BLaER1 treated with 17β-estradiol and CSF1 and Interleukin-3, amounts not matched to agents 10 nM and 100 nM (cell line): ENCODE results near the gene AKIP1.
"Not testable (repeated sequence)": the region's sequence is repeated elsewhere in the genome, so short reads cannot be mapped to it uniquely, and the experiment has no call there.

Experiments used
- H3K27ac ChIP-seq, 11 experiments: shearing (Covaris generic); formaldehyde crosslinking; 2 replicates each; pipeline ENCODE4 v1.8.1; 2022
- H3K27me3 ChIP-seq, 11 experiments: shearing (Covaris generic); formaldehyde crosslinking; 2 replicates each; pipeline ENCODE4 v1.8.1; 2022
- H3K36me3 ChIP-seq, 11 experiments: shearing (Covaris generic); formaldehyde crosslinking; 2 replicates each; pipeline ENCODE4 v1.8.1; 2022
- H3K4me1 ChIP-seq, 10 experiments: shearing (Covaris generic); formaldehyde crosslinking; 2 replicates each; pipeline ENCODE4 v1.8.1; 2022
- H3K4me2 ChIP-seq, 11 experiments: shearing (Covaris generic); formaldehyde crosslinking; 2 replicates each; pipeline ENCODE4 v1.8.1; 2022
- H3K4me3 ChIP-seq, 10 experiments: shearing (Covaris generic); formaldehyde crosslinking; 2 replicates each; pipeline ENCODE4 v1.8.1; 2022
- H3K9ac ChIP-seq, 11 experiments: shearing (Covaris generic); formaldehyde crosslinking; 2 replicates each; pipeline ENCODE4 v1.8.1; 2022
- H3K9me3 ChIP-seq, 11 experiments: shearing (Covaris generic); formaldehyde crosslinking; replicated peaks in 1 of 11; 2 replicates each; pipeline ENCODE4 v1.8.1; 2022
- H4K20me1 ChIP-seq, 11 experiments: shearing (Covaris generic); formaldehyde crosslinking; 2 replicates each; pipeline ENCODE4 v1.8.1; 2022
- Cebpa-rat ChIP-seq, 11 experiments: shearing (Covaris generic); IDR thresholded peaks; 2 replicates each; pipeline ENCODE4 v1.8.1; 2022

The AKIP1 gene

DNA sequence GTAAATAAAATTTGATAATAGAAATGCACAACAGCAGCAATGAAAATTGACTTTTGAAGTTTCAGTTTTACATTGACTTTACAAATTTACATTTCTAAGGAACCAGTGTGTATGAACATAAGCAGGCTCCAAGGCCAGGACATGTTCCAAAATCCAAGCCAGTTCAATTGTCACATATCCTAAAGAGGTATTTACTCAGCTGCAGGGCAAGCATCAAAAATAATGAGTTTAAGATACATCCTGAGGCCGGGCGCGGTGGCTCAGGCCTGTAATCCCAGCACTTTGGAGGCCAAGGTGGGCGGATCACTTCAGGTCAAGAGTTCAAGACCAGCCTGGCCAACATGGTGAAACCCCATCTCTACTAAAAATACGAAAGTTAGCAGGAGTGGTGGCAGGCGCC is 39.0 kb upstream of the AKIP1 start:
- Histone ChIP-seq H3K4me1 (peaks cover 17 to 28% (median 25%) of the 10 kb centered on the region in 10 experiments), H3K4me3 (no peak overlapping the region), H3K27me3 (peaks cover 57 to 66% (median 61%) of the 10 kb centered on the region in 11 experiments), H3K36me3 (no peaks in the 10 kb centered on the region), H4K20me1 (peaks cover 0 to 7% (median 0%) of the 10 kb centered on the region in 11 experiments; a peak in 6 of 22 replicates), H3K9ac (no peak overlapping the region), H3K9me3 (no peaks in the 10 kb centered on the region; a peak in 1 of 22 replicates), H3K4me2 (no peak overlapping the region), H3K27ac (no peak overlapping the region)
- TF ChIP-seq Cebpa-rat (IDR thresholded peaks at IDR 0.05) = no peak

- Histone ChIP-seq H3K4me3 (peak overlapping the region in 3 of 10 experiments; percentile 4 to 27 (median 22); a peak in 4 of 20 replicates), H3K27me3 (peaks cover 41 to 48% (median 44%) of the 10 kb centered on the region in 11 experiments), H3K36me3 (no peaks in the 10 kb centered on the region), H4K20me1 (peaks cover 0 to 7% (median 0%) of the 10 kb centered on the region in 11 experiments; a peak in 6 of 22 replicates), H3K27ac (peak overlapping the region in 4 of 11 experiments; percentile 18 to 69 (median 36); a peak in 9 of 22 replicates), H3K4me2 (peak overlapping the region; percentile 58 to 89 (median 70)), H3K4me1 (peaks cover 17 to 35% (median 25%) of the 10 kb centered on the region in 10 experiments), H3K9ac (peak overlapping the region in 3 of 11 experiments; percentile 3 to 36 (median 8); a peak in 4 of 22 replicates), H3K9me3 (peaks cover 0 to 4% (median 0%) of the 10 kb centered on the region in 11 experiments; a peak in 2 of 22 replicates)
- no peak for TF ChIP-seq Cebpa-rat (IDR thresholded peaks at IDR 0.05)
Measured at GRCh38 chr11:8873741-8874405, 37.1 kb upstream of the AKIP1 start.

- Histone ChIP-seq H4K20me1 (no peaks in the 10 kb centered on the region), H3K9me3 (peaks cover 0 to 6% (median 0%) of the 10 kb centered on the region in 11 experiments; a peak in 1 of 22 replicates), H3K4me3 (no peak overlapping the region), H3K27ac (no peak overlapping the region), H3K27me3 (0 out of 22 replicates have a peak, but pooled peaks cover 0 to under 1% (median 0%) of the 10 kb centered on the region in 11 experiments), H3K9ac (no peak overlapping the region), H3K36me3 (no peaks in the 10 kb centered on the region), H3K4me2 (no peak overlapping the region), H3K4me1 (peaks cover 11 to 26% (median 13%) of the 10 kb centered on the region in 10 experiments)
- TF ChIP-seq Cebpa-rat (IDR thresholded peaks at IDR 0.05) = peak in 5 of 11 experiments; percentile 15 to 73 (median 33); a peak in 4 of 22 replicates
Measured at GRCh38 chr11:8878771-8879170, 32.2 kb upstream of the AKIP1 start.

GRCh38 chr11:8881585-8881984 is 29.4 kb upstream of the AKIP1 start:
- H3K4me2 ChIP-seq, H4K20me1 ChIP-seq, H3K4me1 ChIP-seq, H3K4me3 ChIP-seq, H3K9me3 ChIP-seq, H3K9ac ChIP-seq, H3K27ac ChIP-seq, H3K27me3 ChIP-seq, H3K36me3 ChIP-seq: not testable (repeated sequence)

DNA sequence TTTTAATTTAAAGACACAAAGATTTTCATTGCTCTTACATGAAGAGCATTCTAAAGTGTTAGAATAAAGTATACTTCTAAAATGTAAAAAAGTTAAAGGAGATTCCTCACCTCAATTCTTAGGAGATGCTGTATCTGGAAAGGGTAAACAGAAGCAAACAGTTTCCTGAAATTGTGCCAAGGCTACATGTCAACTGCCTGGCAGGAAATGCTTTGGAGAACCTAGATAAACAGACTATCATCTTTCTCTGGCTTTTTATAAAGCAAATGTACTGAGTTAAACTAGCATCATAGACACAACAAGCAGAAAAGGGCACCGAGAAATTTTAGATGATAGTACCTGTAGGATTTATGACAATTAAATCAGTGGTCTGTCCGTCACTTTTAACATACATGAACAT is 24.7 kb upstream of the AKIP1 start:
- no peak overlapping the region for H3K4me3 ChIP-seq
- H4K20me1 ChIP-seq = no peaks in the 10 kb centered on the region
- no peak for TF ChIP-seq Cebpa-rat (IDR thresholded peaks at IDR 0.05)
- no peaks in the 10 kb centered on the region for H3K36me3 ChIP-seq
- no peak overlapping the region for H3K9ac ChIP-seq
- H3K4me1 ChIP-seq = no peaks in the 10 kb centered on the region
- H3K9me3 ChIP-seq = peaks cover 0 to 18% (median 6%) of the 10 kb centered on the region in 11 experiments; a peak in 12 of 22 replicates
- no peaks in the 10 kb centered on the region for H3K27me3 ChIP-seq
- no peak overlapping the region for H3K4me2 ChIP-seq
- H3K27ac ChIP-seq = no peak overlapping the region

DNA sequence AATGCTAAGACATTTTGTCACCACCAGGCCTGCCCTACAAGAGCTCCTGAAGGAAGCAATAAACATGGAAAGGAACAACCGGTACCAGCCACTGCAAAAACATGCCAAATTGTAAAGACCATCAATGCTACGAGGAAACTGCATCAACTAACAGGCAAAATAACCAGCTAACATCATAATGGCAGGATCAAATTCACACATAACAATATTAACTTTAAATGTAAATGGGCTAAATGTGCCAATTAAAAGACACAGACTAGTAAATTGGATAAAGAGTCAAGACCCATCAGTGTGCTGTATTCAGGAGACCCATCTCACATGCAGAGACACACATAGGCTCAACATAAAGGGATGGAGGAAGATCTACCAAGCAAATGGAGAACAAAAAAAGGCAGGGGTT is 19.8 kb upstream of the AKIP1 start:
- H3K36me3 ChIP-seq, H3K4me1 ChIP-seq, H3K27ac ChIP-seq, H3K9ac ChIP-seq, H4K20me1 ChIP-seq, H3K4me2 ChIP-seq, H3K27me3 ChIP-seq, H3K4me3 ChIP-seq: not testable (repeated sequence)
- H3K9me3 ChIP-seq = peaks cover 0 to 18% (median 6%) of the 10 kb centered on the region in 11 experiments; a peak in 12 of 22 replicates

GRCh38 chr11:8899119-8899753 is 11.8 kb upstream of the AKIP1 start:
- Histone ChIP-seq H3K27ac (no peak overlapping the region), H3K4me3 (no peak overlapping the region), H3K9ac (no peak overlapping the region)

DNA sequence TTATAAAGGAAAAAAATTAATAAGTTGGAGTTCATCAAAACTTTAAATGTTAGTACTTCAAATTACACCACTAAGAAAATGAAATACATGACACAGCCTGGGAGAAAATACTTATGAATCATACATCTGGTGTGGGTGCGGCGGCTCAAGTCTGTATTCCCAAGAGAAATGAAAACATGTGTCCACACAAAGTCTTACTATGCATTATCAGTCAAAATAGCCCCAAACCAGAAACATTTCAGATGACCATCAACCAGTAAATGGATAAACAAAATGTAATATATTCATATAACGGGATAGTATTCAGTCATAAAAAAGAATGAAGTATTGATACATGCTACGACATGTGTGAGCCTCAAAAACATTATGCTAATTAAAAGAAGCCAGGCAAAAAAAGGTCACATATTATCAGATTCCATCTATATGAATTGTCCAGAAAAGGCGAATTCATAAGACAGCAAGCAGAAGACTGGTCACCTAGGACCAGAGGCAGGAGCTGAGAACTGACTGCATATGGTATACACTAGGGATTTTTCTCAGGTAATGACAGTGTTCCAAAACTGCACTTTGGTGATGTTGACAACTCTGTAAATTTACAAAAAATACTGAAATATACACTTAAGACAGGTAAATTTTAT is 5.3 kb upstream of the AKIP1 start:
- peaks cover 8 to 30% (median 18%) of the 10 kb centered on the region in 10 experiments; a peak in 19 of 20 replicates for H3K4me1 ChIP-seq
- H3K4me3 ChIP-seq = no peak overlapping the region
- peaks cover 3 to 20% (median 16%) of the 10 kb centered on the region in 11 experiments; a peak in 21 of 22 replicates for H3K9me3 ChIP-seq
- no peaks in the 10 kb centered on the region for H3K36me3 ChIP-seq
- H4K20me1 ChIP-seq = no peaks in the 10 kb centered on the region
- H3K27me3 ChIP-seq = no peaks in the 10 kb centered on the region
- H3K27ac ChIP-seq = no peak overlapping the region
- no peak overlapping the region for H3K9ac ChIP-seq
- TF ChIP-seq Cebpa-rat (IDR thresholded peaks at IDR 0.05) = no peak
- no peak overlapping the region for H3K4me2 ChIP-seq

More at GRCh38 chr11:8899119-8899753, 11.8 kb upstream of the AKIP1 start:
- H3K9me3 ChIP-seq = peaks cover 43 to 57% (median 54%) of the 10 kb centered on the region in 11 experiments
- no peak for TF ChIP-seq Cebpa-rat (IDR thresholded peaks at IDR 0.05)
- no peak overlapping the region for H3K4me2 ChIP-seq
- no peaks in the 10 kb centered on the region for H3K4me1 ChIP-seq
- no peaks in the 10 kb centered on the region for H3K36me3 ChIP-seq
- no peaks in the 10 kb centered on the region for H4K20me1 ChIP-seq
- no peaks in the 10 kb centered on the region for H3K27me3 ChIP-seq

GRCh38 chr11:8907116-8907515 is 3.9 kb upstream of the AKIP1 start:
- H3K4me1 ChIP-seq = peaks cover 10 to 31% (median 19%) of the 10 kb centered on the region in 10 experiments
- H3K27me3 ChIP-seq = no peaks in the 10 kb centered on the region
- H3K9me3 ChIP-seq = peaks cover 0 to 8% (median 5%) of the 10 kb centered on the region in 11 experiments; a peak in 16 of 22 replicates
- H3K4me2 ChIP-seq = no peak overlapping the region
- no peak overlapping the region for H3K27ac ChIP-seq
- no peak overlapping the region for H3K4me3 ChIP-seq
- no peaks in the 10 kb centered on the region for H4K20me1 ChIP-seq
- no peak for TF ChIP-seq Cebpa-rat (IDR thresholded peaks at IDR 0.05)
- H3K36me3 ChIP-seq = no peaks in the 10 kb centered on the region
- no peak overlapping the region for H3K9ac ChIP-seq
